Measurements from ENCODE around the gene NEUROG3.
"Not testable (repeated sequence)": the region's sequence is repeated elsewhere in the genome, so short reads cannot be mapped to it uniquely, and the experiment has no call there.

NEUROG3 gene

GRCh38 chr10:69571618-69572158, 1.5 kb downstream of the NEUROG3 start:
- no peak for DNase-seq

GRCh38 chr10:69570050-69570816, 3.0 kb downstream of the NEUROG3 start:
- no peak for DNase-seq

- DNase-seq: no peak
Observed at GRCh38 chr10:69569396-69569934, 3.8 kb downstream of the NEUROG3 start.

- no peak for DNase-seq
Observed at GRCh38 chr10:69568472-69569395, 4.5 kb downstream of the NEUROG3 start.

- DNase-seq: no peak
Observed at GRCh38 chr10:69567920-69568319, 5.3 kb downstream of the NEUROG3 start.

GRCh38 chr10:69562731-69563254, 10.4 kb downstream of the NEUROG3 start:
- DNase-seq: no peak

- no peak for DNase-seq
Observed at GRCh38 chr10:69559525-69559924, 13.7 kb downstream of the NEUROG3 start.

GRCh38 chr10:69558559-69558958, 14.7 kb downstream of the NEUROG3 start:
- DNase-seq: no peak

- no peak for DNase-seq
Observed at GRCh38 chr10:69554611-69555010, 18.6 kb downstream of the NEUROG3 start.

GRCh38 chr10:69553328-69553727, 19.9 kb downstream of the NEUROG3 start:
- no peak for DNase-seq

- no peak for DNase-seq
Observed at GRCh38 chr10:69552268-69552667, 21.0 kb downstream of the NEUROG3 start.

GRCh38 chr10:69549959-69550358, 23.3 kb downstream of the NEUROG3 start:
- DNase-seq: no peak

- no peak for DNase-seq
Observed at GRCh38 chr10:69541463-69541862, 31.8 kb downstream of the NEUROG3 start.

- DNase-seq: no peak
Observed at GRCh38 chr10:69538461-69538860, 34.8 kb downstream of the NEUROG3 start.

- DNase-seq: no peak
Observed at GRCh38 chr10:69537449-69537848, 35.8 kb downstream of the NEUROG3 start.

GRCh38 chr10:69536521-69536920, 36.7 kb downstream of the NEUROG3 start:
- DNase-seq: not testable (repeated sequence)

- no peak for DNase-seq
Observed at GRCh38 chr10:69533658-69534057, 39.6 kb downstream of the NEUROG3 start.

- no peak for DNase-seq
Observed at GRCh38 chr10:69527961-69528360, 45.3 kb downstream of the NEUROG3 start.
